Activated naive CD4-positive, alpha-beta T cell treated with anti-CD3 and anti-CD28 coated beads, Interleukin-2, amount 50 U/mL, for 16 hours (primary cell): ENCODE results near the gene CHRNA5.
"Not testable (repeated sequence)": the region's sequence is repeated elsewhere in the genome, so short reads cannot be mapped to it uniquely, and the experiment has no call there.

Experiments
- DNase-seq: peaks from one replicate; pipeline ENCODE4 v3.0.0-alpha.2; 2020

CHRNA5 gene

DNA sequence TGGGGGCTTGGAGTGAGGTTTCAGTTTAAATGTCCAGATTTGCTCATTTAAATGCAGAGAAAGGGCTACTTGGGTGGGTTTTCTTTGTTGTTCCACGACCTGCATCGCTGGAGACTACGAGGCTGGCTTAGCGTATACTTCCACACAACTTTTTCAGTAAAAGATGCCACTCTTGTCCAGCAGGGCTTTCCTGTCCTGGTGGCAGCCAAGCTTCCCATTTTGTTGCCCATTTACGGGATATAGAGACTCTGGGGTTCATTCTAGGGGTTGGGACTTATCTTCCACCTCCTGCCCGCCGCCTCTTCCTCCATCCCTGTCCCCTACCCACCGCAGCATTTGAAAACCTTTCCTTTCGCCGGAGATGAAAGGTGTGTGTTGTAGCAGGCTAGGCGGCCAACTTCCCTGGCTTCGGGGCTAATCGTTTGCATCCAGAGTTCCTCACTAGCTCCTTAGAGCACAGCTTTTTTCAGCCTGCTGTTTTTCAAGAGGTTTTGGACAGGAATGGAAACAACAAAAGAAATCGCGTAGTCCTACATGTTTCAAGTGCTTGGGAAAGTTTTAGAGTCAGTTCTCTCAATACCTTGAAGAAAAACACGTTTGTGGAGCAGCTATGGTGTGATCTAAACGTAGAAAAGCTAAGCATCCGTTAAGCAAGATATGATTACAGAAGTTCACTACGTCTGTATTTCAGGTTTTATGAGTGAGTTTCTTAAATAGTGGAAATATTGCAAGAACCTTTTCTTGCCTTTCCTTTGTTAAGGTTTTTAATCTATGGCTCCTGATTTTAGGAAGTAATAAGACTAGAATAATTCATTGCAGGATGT, 843 bp downstream of the CHRNA5 start:
- no peak for DNase-seq

DNA sequence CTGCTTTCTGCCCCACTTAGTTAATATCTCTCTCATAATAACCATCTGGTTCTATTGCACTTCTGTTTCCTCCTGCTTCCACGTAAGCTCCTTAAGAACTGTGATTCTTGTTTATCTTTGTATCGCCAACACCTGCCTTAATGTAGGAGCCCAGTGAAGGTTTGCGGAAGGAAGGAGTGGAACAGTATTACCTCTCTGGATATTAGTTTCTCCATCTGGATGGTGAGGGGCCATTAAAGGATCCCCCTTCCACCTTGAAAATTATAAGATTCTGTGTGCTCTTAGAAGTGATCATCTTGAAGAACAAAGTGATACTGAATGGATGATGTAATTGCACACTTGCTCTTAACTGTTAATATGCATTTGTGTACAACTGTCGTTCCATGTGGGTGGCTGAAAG, 2.2 kb downstream of the CHRNA5 start:
- DNase-seq, result no peak

DNA sequence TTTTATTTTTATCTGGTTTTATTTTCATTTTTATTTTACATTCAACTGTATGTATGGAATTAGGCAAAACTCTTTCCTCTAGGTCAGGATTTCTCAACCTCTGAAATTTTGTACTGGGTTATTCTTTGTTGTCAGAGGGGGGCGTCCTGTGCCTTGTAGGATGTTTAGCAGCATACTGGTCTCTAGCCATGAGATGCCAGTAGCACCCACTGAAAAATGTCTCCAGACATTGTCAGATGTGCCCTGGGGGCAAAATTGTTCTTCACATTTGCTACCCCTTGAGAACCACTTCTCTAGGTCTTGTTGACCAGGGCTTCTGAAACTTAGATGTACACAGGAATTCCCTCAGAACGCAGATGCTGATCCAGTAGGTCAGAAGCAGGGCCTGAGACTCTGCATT, 5.4 kb downstream of the CHRNA5 start:
- DNase-seq, result no peak

- DNase-seq, result no peak
Observed at GRCh38 chr15:78571382-78571781, 6.1 kb downstream of the CHRNA5 start.

GRCh38 chr15:78573416-78573815, 8.1 kb downstream of the CHRNA5 start:
- DNase-seq, result no peak

- no peak for DNase-seq
Observed at GRCh38 chr15:78574944-78575343, 9.6 kb downstream of the CHRNA5 start.

GRCh38 chr15:78597583-78597982, 32.3 kb downstream of the CHRNA5 start:
- no peak for DNase-seq

DNA sequence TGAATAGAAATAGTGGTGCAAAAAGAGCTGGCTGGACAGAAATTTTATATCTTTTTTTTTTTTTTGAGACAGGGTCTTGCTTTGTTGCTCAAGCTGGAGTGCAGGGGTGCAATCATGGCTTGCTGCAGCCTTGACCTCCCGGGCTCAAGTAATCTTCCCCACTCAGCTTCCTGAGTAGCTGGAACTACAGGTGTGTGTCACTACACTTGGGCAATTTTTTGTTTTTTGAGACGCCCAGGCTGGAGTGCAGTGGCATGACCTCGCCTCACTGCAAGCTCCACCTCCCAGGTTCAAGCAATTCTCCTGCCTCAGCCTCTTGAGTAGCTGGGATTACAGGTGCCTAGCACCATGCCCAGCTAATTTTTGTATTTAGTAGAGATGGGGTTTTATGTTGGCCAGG, 33.0 kb downstream of the CHRNA5 start:
- DNase-seq, result no peak

- no peak for DNase-seq
Observed at GRCh38 chr15:78599189-78599588, 33.9 kb downstream of the CHRNA5 start.

GRCh38 chr15:78603467-78603866, 38.1 kb downstream of the CHRNA5 start:
- DNase-seq, result no peak

- no peak for DNase-seq
Observed at GRCh38 chr15:78604420-78604819, 39.1 kb downstream of the CHRNA5 start.

- DNase-seq, result no peak
Observed at GRCh38 chr15:78605201-78605600, 39.9 kb downstream of the CHRNA5 start.

DNA sequence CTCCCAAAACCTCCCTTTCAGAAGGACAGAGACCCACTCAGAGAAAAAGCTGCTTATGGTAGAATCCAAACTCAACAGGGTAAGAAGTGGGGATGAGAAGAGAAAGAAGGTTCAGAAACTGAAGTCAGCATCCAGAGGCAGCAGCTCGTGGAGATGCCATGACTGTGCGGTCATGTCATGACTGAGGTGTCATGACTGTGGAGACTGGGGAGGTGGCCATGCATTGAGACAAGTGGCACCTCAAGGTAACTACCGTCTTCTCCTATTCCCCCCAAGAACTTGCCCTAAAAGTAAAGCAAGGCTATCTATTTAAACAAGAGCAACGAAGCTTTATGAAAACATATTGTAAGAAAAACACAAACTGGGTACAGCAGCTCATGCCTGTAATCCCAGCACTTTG, 40.4 kb downstream of the CHRNA5 start:
- no peak for DNase-seq

DNA sequence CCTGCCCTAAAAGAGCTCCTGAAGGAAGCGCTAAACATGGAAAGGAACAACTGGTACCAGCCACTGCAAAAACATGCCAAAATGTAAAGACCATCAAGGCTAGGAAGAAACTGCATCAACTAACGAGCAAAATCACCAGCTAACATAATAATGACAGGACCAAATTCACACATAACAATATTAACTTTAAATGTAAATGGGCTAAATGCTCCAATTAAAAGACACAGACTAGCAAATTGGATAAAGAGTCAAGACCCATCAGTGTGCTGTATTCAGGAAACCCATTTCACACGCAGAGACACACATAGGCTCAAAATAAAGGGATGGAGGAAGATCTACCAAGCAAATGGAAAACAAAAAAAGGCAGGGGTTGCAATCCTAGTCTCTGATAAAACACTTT, 44.2 kb downstream of the CHRNA5 start:
- DNase-seq, result not testable (repeated sequence)

- no peak for DNase-seq
Observed at GRCh38 chr15:78614021-78614420, 48.7 kb downstream of the CHRNA5 start.

DNA sequence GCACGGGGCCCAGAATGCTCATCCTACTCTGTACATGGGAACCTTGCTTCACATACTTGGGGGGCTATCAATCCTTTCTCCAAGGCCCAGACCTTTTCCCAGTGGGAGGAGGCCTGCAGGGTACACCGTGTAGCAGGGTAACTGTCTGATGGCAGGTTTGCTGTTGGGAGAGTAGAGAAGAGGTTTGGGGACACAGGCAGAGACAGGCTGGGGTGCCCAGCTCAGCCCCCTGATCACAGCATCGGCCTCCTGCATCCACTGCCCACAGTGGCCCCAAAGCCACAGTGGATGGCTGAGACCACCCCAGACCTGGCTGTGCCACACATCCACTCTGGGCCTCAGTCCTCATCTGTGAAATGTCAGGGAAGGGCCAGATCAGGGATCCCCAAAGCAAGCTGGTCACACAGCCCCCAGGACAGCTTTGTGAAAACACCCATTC, 49.9 kb downstream of the CHRNA5 start:
- no peak for DNase-seq

DNA sequence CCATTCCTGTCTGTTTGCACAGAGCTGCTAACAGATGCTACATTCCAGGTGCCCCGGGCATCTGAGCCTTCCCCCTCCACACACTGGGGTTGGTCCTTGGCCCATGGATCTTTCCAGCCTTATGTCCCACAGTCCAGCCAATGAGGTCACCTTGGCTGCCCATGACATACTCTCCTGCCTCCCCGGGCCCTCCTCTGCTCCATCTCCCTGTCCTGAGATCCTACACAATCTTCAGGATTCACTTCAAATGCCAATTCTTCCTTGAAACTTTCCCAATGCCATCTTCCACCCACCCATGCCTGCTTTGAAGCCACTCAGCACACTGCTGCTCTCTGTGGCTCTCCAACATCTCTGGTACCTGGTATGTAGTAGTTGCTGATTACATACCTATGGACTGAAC, 51.2 kb downstream of the CHRNA5 start:
- DNase-seq, result no peak

- DNase-seq, result no peak
Observed at GRCh38 chr15:78617076-78617475, 51.8 kb downstream of the CHRNA5 start.

GRCh38 chr15:78617516-78617915, 52.2 kb downstream of the CHRNA5 start:
- no peak for DNase-seq

GRCh38 chr15:78618064-78618463, 52.7 kb downstream of the CHRNA5 start:
- DNase-seq, result no peak

GRCh38 chr15:78618490-78618934, 53.2 kb downstream of the CHRNA5 start:
- peak; percentile 77 for DNase-seq

DNA sequence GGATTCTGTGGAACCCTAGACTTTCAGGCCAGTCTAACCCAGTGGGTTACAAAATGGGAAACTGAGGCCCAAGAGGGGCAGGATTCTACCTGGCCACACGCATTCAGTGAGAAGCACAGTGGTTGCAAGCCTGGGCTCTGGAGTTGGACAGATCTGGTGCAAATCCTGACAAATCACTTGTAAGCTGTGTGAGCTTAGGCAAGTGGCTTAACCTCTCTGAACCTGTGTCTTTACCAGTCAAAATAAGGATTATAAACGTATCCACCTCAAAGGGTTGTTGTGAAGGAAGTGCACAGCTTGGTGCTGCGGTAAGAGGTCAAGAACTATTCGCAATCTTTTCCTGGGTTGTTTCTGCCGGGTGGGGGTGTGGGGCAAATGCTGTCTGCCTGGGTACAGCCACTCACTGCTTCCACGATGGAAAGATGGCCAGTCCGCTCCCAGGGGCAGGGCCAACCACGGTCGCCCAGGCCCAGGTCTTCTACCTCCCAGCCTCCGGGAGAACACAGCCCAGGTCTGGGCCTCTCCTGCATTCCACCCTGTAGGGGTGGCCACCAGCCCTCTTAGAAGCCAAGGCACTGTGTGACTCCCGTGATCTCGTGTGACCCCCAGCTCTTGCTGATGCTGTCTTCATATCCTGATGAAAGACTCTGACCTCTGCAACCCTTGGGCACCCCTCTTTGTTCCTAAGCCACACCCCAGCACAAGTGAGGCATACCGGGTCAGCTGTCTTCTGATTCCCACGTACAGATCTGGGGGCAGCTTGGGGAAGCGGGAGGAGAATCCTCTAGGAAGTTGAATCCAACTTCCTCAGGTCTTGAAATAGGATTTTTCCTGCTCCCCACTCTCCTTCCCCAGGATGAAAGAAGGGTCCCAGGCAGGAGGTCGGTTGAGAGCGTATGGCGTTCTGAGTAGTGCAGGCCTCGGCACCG, 54.0 kb downstream of the CHRNA5 start:
- no peak for DNase-seq

DNA sequence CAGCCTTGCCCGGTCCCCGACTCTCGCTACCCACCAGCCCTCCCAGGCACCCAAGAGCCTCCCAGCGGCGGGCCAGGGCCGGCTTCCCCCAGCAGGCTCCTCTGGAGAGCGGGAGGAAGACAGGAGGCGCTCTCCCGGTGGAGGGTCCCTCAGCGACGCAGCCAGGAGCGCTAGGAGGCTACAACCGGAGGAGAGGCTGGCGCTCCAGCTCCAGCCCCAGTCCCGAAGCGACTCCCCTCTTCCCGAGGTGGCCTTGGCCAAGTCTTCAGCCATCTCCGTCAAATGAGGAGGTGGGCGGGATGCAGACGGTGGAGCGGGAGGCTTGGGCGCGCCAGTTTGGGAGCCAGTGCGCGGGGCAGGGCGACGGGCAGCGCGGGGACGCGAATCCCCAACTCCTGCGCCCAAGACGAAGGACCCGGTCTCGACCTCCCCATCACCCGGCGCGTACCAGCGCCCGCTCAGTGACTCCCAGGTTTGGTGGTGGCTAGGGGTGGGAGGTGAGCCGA, 54.8 kb downstream of the CHRNA5 start:
- DNase-seq, result no peak
